SK-N-SH treated with all-trans-retinoic acid at 6 μM for 48 hours (cell line): ENCODE measurements around the gene MRTFA.

Source experiments
- ARNTL ChIP-seq: fragments of 450-650 bp; formaldehyde crosslinking; IDR thresholded peaks from 2 replicates; pipeline ENCODE4 v1.5.0; 2020; ENCODE audit warnings: low read depth, mild to moderate bottlenecking, moderate library complexity, borderline replicate concordance
- ESRRG ChIP-seq: fragments of 250-450 bp; sonication (Bioruptor Pico); IDR thresholded peaks from 2 replicates; pipeline ENCODE4 v1.6.1; 2021; ENCODE audit warnings: mild to moderate bottlenecking
- GLIS3 ChIP-seq: fragments of 250-450 bp; sonication (Bioruptor Pico); IDR thresholded peaks from 2 replicates; pipeline ENCODE4 v1.5.0; 2020; ENCODE audit warnings: mild to moderate bottlenecking, moderate library complexity
- OSR1 ChIP-seq: fragments of 250-450 bp; sonication (Bioruptor Pico); IDR thresholded peaks from 2 replicates; pipeline ENCODE4 v1.8.0; 2022; ENCODE audit warnings: moderate library complexity, mild to moderate bottlenecking, inconsistent platforms
- PPARA ChIP-seq: fragments of 250-450 bp; sonication (Bioruptor Pico); IDR thresholded peaks from 2 replicates; pipeline ENCODE4 v1.5.0; 2020; ENCODE audit warnings: mild to moderate bottlenecking, borderline replicate concordance
- RARB ChIP-seq: fragments of 250-450 bp; sonication (Bioruptor Pico); IDR thresholded peaks from 2 replicates; pipeline ENCODE4 v1.8.0; 2021; ENCODE audit warnings: mild to moderate bottlenecking, moderate library complexity
- SNAI2 ChIP-seq: fragments of 250-450 bp; sonication (Bioruptor Pico); IDR thresholded peaks from 2 replicates; pipeline ENCODE4 v1.5.0; 2020; ENCODE audit warnings: mild to moderate bottlenecking, moderate library complexity
- TOX ChIP-seq: fragments of 250-450 bp; sonication (Bioruptor Pico); IDR thresholded peaks from 2 replicates; pipeline ENCODE4 v1.8.0; 2021; ENCODE audit warnings: mild to moderate bottlenecking, moderate library complexity, borderline replicate concordance
- ZNF70 ChIP-seq: fragments of 450-650 bp; formaldehyde crosslinking; IDR thresholded peaks from 2 replicates; pipeline ENCODE4 v1.5.0; 2020; ENCODE audit warnings: mild to moderate bottlenecking, moderate library complexity
- ZNF8 ChIP-seq: fragments of 450-650 bp; formaldehyde crosslinking; IDR thresholded peaks from 2 replicates; pipeline ENCODE4 v1.5.0; 2020; ENCODE audit warnings: mild to moderate bottlenecking, moderate library complexity
- TF ChIP-seq, protein P1 (sequence below): fragments of 250-450 bp; sonication (Bioruptor Pico); IDR thresholded peaks from 2 replicates; pipeline ENCODE4 v1.8.0; 2020; ENCODE audit warnings: mild to moderate bottlenecking, moderate library complexity, borderline replicate concordance
- TF ChIP-seq, protein P2 (sequence below): fragments of 250-450 bp; sonication (Bioruptor Pico); IDR thresholded peaks from 2 replicates; pipeline ENCODE4 v1.5.1; 2020; ENCODE audit warnings: low read depth, mild to moderate bottlenecking, moderate library complexity
- TF ChIP-seq, protein P3 (sequence below): fragments of 250-450 bp; sonication (Bioruptor Pico); IDR thresholded peaks from 2 replicates; pipeline ENCODE4 v1.5.0; 2020; ENCODE audit warnings: mild to moderate bottlenecking, moderate library complexity
- TF ChIP-seq, protein P4 (sequence below): fragments of 250-450 bp; sonication (Bioruptor Pico); IDR thresholded peaks from 2 replicates; pipeline ENCODE4 v1.8.0; 2021; ENCODE audit warnings: low read depth, mild to moderate bottlenecking, moderate library complexity, borderline replicate concordance

DNA sequence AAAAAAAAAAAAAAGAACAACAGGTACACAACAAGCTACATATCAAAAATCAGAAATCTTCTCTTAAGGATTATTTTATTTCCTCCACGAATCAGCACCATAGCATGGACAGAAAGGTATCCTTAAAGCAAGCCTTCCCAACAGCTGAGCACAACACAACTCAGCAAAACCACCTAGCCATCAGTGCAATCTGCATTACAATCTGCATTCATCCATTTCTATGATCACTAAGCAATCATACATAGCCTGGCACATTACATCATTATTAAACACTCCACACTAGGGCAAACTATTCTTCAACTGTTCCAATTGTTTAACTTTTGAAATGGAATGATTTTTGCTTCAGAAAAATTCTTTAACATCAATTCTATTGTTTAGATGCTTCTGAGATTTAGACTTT, 29.0 kb downstream of the MRTFA start:
- TF ChIP-seq ESRRG (no peak), SNAI2 (CRISPR knock-in tag) (no peak), RARB (no peak), GLIS3 (CRISPR knock-in tag) (no peak), ARNTL (no peak), ZNF70 (CRISPR knock-in tag) (no peak), TOX (CRISPR knock-in tag) (no peak), ZNF8 (no peak), OSR1 (CRISPR knock-in tag) (no peak), PPARA (no peak)
- TF ChIP-seq, protein P1, sequence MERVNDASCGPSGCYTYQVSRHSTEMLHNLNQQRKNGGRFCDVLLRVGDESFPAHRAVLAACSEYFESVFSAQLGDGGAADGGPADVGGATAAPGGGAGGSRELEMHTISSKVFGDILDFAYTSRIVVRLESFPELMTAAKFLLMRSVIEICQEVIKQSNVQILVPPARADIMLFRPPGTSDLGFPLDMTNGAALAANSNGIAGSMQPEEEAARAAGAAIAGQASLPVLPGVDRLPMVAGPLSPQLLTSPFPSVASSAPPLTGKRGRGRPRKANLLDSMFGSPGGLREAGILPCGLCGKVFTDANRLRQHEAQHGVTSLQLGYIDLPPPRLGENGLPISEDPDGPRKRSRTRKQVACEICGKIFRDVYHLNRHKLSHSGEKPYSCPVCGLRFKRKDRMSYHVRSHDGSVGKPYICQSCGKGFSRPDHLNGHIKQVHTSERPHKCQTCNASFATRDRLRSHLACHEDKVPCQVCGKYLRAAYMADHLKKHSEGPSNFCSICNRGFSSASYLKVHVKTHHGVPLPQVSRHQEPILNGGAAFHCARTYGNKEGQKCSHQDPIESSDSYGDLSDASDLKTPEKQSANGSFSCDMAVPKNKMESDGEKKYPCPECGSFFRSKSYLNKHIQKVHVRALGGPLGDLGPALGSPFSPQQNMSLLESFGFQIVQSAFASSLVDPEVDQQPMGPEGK = no peak
- TF ChIP-seq, protein P2, sequence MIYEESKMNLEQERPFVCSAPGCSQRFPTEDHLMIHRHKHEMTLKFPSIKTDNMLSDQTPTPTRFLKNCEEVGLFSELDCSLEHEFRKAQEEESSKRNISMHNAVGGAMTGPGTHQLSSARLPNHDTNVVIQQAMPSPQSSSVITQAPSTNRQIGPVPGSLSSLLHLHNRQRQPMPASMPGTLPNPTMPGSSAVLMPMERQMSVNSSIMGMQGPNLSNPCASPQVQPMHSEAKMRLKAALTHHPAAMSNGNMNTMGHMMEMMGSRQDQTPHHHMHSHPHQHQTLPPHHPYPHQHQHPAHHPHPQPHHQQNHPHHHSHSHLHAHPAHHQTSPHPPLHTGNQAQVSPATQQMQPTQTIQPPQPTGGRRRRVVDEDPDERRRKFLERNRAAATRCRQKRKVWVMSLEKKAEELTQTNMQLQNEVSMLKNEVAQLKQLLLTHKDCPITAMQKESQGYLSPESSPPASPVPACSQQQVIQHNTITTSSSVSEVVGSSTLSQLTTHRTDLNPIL (CRISPR knock-in tag) = no peak
- TF ChIP-seq, protein P3, sequence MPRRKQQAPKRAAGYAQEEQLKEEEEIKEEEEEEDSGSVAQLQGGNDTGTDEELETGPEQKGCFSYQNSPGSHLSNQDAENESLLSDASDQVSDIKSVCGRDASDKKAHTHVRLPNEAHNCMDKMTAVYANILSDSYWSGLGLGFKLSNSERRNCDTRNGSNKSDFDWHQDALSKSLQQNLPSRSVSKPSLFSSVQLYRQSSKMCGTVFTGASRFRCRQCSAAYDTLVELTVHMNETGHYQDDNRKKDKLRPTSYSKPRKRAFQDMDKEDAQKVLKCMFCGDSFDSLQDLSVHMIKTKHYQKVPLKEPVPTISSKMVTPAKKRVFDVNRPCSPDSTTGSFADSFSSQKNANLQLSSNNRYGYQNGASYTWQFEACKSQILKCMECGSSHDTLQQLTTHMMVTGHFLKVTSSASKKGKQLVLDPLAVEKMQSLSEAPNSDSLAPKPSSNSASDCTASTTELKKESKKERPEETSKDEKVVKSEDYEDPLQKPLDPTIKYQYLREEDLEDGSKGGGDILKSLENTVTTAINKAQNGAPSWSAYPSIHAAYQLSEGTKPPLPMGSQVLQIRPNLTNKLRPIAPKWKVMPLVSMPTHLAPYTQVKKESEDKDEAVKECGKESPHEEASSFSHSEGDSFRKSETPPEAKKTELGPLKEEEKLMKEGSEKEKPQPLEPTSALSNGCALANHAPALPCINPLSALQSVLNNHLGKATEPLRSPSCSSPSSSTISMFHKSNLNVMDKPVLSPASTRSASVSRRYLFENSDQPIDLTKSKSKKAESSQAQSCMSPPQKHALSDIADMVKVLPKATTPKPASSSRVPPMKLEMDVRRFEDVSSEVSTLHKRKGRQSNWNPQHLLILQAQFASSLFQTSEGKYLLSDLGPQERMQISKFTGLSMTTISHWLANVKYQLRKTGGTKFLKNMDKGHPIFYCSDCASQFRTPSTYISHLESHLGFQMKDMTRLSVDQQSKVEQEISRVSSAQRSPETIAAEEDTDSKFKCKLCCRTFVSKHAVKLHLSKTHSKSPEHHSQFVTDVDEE = no peak
- TF ChIP-seq, protein P4, sequence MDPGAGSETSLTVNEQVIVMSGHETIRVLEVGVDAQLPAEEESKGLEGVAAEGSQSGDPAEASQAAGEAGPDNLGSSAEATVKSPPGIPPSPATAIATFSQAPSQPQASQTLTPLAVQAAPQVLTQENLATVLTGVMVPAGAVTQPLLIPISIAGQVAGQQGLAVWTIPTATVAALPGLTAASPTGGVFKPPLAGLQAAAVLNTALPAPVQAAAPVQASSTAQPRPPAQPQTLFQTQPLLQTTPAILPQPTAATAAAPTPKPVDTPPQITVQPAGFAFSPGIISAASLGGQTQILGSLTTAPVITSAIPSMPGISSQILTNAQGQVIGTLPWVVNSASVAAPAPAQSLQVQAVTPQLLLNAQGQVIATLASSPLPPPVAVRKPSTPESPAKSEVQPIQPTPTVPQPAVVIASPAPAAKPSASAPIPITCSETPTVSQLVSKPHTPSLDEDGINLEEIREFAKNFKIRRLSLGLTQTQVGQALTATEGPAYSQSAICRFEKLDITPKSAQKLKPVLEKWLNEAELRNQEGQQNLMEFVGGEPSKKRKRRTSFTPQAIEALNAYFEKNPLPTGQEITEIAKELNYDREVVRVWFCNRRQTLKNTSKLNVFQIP (CRISPR knock-in tag) = no peak
